ENCODE results near the gene ATRNL1. TPM values are rescaled to one million over a fixed set of nuclear protein-coding genes. Genes with fewer than 3 reads are reported as not detected.

Gene ATRNL1
- total RNA-seq, 1 donor from 2014 or later = 2.9 TPM

GRCh38 chr10:115047705-115048104, 45.5 kb upstream of the ATRNL1 start:
- intact Hi-C loops (cut with micrococcal nuclease) = no loop called here
- no peak overlapping the region for H3K27ac ChIP-seq (replicated peaks)
- no peaks in the 10 kb centered on the region for H3K27me3 ChIP-seq (ENCODE audit: low read depth)
- DNase-seq = no peak
- H3K4me1 ChIP-seq = no peaks in the 10 kb centered on the region
- H3K36me3 ChIP-seq = no peaks in the 10 kb centered on the region
- H3K4me3 ChIP-seq = no peak overlapping the region
- no peaks in the 10 kb centered on the region for H3K9me3 ChIP-seq (replicated peaks)
- TF ChIP-seq CTCF (IDR thresholded peaks at IDR 0.05; ENCODE audit: borderline replicate concordance) = no peak

DNA sequence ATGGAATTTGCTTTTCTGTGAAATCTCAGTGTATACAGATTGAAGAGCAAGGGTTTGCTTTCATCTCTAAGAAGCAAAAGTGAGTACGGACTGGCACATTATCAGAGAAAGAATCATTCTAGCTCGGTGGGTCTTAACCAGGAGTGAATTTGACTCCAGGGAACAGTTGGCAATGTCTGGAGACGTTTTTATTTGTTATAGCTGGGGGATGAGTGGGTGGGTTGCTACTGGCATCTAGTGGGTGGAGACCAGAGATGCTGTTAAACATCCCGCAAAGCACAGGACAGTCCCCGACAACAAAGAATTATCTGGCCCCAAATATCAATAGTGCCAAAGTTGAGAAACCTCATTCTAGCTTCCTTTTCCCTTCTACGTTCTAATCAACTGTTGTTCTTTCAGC, 43.8 kb upstream of the ATRNL1 start:
- no peak for DNase-seq
- Histone ChIP-seq H3K27ac (replicated peaks) (no peak overlapping the region), H3K4me1 (no peaks in the 10 kb centered on the region), H3K4me3 (no peak overlapping the region), H3K9me3 (replicated peaks) (no peaks in the 10 kb centered on the region), H3K27me3 (ENCODE audit: low read depth) (no peaks in the 10 kb centered on the region), H3K36me3 (no peaks in the 10 kb centered on the region)
- intact Hi-C loops (cut with micrococcal nuclease) = no loop called here
- no peak for TF ChIP-seq CTCF (IDR thresholded peaks at IDR 0.05; ENCODE audit: borderline replicate concordance)

DNA sequence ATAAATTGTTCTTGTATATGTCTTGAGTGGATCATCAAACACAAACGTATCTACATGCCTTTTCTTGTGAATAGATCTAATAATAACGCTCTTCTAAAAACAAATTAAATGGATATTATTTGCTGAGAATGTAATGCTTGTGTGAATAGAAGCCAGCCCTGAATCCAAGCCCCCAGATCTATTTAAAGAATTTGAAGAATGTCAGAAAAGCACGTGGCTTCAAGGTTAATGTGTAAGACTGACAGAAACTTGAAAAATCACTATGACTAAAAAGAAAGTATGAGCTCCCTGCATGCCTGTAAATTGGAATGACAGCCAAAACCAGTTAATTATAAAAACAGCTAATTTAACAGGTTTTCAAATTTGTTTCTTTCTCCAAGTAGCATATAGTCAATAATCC, 43.2 kb upstream of the ATRNL1 start:
- no peak for TF ChIP-seq CTCF (IDR thresholded peaks at IDR 0.05; ENCODE audit: borderline replicate concordance)
- intact Hi-C loops (cut with micrococcal nuclease) = no loop called here
- no peak for DNase-seq
- Histone ChIP-seq H3K27ac (replicated peaks) (no peak overlapping the region), H3K9me3 (replicated peaks) (no peaks in the 10 kb centered on the region), H3K4me3 (no peak overlapping the region), H3K36me3 (no peaks in the 10 kb centered on the region), H3K4me1 (no peaks in the 10 kb centered on the region), H3K27me3 (ENCODE audit: low read depth) (no peaks in the 10 kb centered on the region)

GRCh38 chr10:115050375-115051010, 42.7 kb upstream of the ATRNL1 start:
- Histone ChIP-seq H3K4me3 (no peak overlapping the region), H3K27me3 (ENCODE audit: low read depth) (no peaks in the 10 kb centered on the region), H3K27ac (replicated peaks) (no peak overlapping the region), H3K36me3 (no peaks in the 10 kb centered on the region), H3K4me1 (no peaks in the 10 kb centered on the region), H3K9me3 (replicated peaks) (no peaks in the 10 kb centered on the region)
- no peak for TF ChIP-seq CTCF (IDR thresholded peaks at IDR 0.05; ENCODE audit: borderline replicate concordance)
- intact Hi-C loops (cut with micrococcal nuclease) = no loop called here
- no peak for DNase-seq

- Histone ChIP-seq H3K4me1 (no peaks in the 10 kb centered on the region), H3K27ac (replicated peaks) (no peak overlapping the region), H3K27me3 (ENCODE audit: low read depth) (no peaks in the 10 kb centered on the region), H3K36me3 (no peaks in the 10 kb centered on the region), H3K9me3 (replicated peaks) (no peaks in the 10 kb centered on the region), H3K4me3 (no peak overlapping the region)
- no peak for DNase-seq
- no peak for TF ChIP-seq CTCF (IDR thresholded peaks at IDR 0.05; ENCODE audit: borderline replicate concordance)
- intact Hi-C loops (cut with micrococcal nuclease) = no loop called here
These were observed 41.9 kb upstream of the ATRNL1 start for GRCh38 chr10:115051216-115051615.

All from left ventricle myocardium inferior (tissue), 1 donor.